Esophagus squamous epithelium (tissue), 5 donors: ENCODE results near the gene PHKA2. TPM values are rescaled to one million over a fixed set of nuclear protein-coding genes. Genes with fewer than 3 reads are reported as not detected.

ENCODE experiments used
- DNase-seq: peaks from one replicate; lab custom pipeline; 2025; lab: John Stamatoyannopoulos, UW
- H3K27ac ChIP-seq, 4 donors: fragments of 200-600 bp; sonication (generic); one replicate each; pipeline ENCODE4 v1.5.1; 2016 to 2019; ENCODE audit warnings: mild to moderate bottlenecking in 1 of 4
- H3K27me3 ChIP-seq, 4 donors: fragments of 200-600 bp; sonication (generic); 1 replicate in 3 of 4; 2 replicates in 1 of 4; pipeline versions ENCODE4 v1.5.1 to v1.6.0; 2017 to 2021; ENCODE audit warnings: antibody characterized with exemption in 1 of 4
- H3K36me3 ChIP-seq, 3 donors: fragments of 200-600 bp; sonication (generic); one replicate each; pipeline ENCODE4 v1.5.1; 2016 to 2019
- H3K4me1 ChIP-seq, 3 donors: fragments of 200-600 bp; sonication (generic); one replicate each; pipeline ENCODE4 v1.5.1; 2017 to 2019
- H3K4me3 ChIP-seq, 4 donors: fragments of 200-600 bp; sonication (generic); 1 replicate in 3 of 4; 2 replicates in 1 of 4; pipeline ENCODE4 v1.5.1; 2016 to 2019; ENCODE audit warnings: mild to moderate bottlenecking in 2 of 4, moderate library complexity in 1 of 4
- H3K9me3 ChIP-seq, 3 donors: fragments of 200-600 bp; sonication (generic); one replicate each; pipeline ENCODE4 v1.5.1; 2016 to 2019
- CTCF ChIP-seq, 6 experiments: fragments of 450-650 bp in 4 of 6; fragments of 200-600 bp in 2 of 6; sonication (generic) in 2 of 6; IDR thresholded peaks; one replicate each; pipeline ENCODE4 v1.5.1; 2016 to 2019; ENCODE audit warnings: antibody characterized with exemption in 6 of 6, mild to moderate bottlenecking in 4 of 6, moderate library complexity in 4 of 6
- POLR2A ChIP-seq, 4 donors: fragments of 450-650 bp; IDR thresholded peaks; one replicate each; pipeline ENCODE4 v1.6.1; 2017; ENCODE audit warnings: antibody characterized with exemption in 4 of 4, mild to moderate bottlenecking in 4 of 4, moderate library complexity in 3 of 4
- WGBS, 2 donors: methylation state at CpG; one replicate each; pipeline ENCODE4 v1.1.5; 2018; 5-methylcytosine and 5-hydroxymethylcytosine counted together
- intact Hi-C: fragments of 100-400 bp; cut with DNase I; formaldehyde crosslinking; loops from one replicate; pipeline ENCODE4 v1.15.0; 2022
- total RNA-seq, 4 donors: library from RNA; depleted of rRNA; stranded (reverse); fragments of >200 nt; gene quantifications; one replicate each; pipeline ENCODE4 v1.1.0, GENCODE V29; 2016
- donor health status: DM: yes; HTN: yes; CAD: no.

Gene PHKA2
- total RNA-seq, 4 donors from 2014 or later = 10.1 to 21.2 (median 13.5) TPM

- no peak overlapping the region for H3K27ac ChIP-seq
- intact Hi-C loops = no loop called here
- H3K4me1 ChIP-seq = peaks cover 0 to 6% (median 0%) of the 10 kb centered on the region in 3 donors
- TF ChIP-seq POLR2A (IDR thresholded peaks at IDR 0.05) (no peak), CTCF (IDR thresholded peaks at IDR 0.05) (no peak)
- DNase-seq = no peak
- no peak overlapping the region for H3K4me3 ChIP-seq
- H3K9me3 ChIP-seq = no peaks in the 10 kb centered on the region
- H3K36me3 ChIP-seq = no peaks in the 10 kb centered on the region
- WGBS, 2 donors = 84 to 92% methylated on average over 3 to 7 of the region's 7 CpGs
- H3K27me3 ChIP-seq = no peaks in the 10 kb centered on the region
These were observed 8.9 kb downstream of the PHKA2 start for GRCh38 chrX:18974993-18975392.

GRCh38 chrX:18973527-18974192 lies 10.3 kb downstream of the PHKA2 start:
- H3K27me3 ChIP-seq = no peaks in the 10 kb centered on the region
- WGBS, 2 donors = 65 to 69% methylated on average over 7 of the region's 7 CpGs
- no peak overlapping the region for H3K4me3 ChIP-seq
- H3K4me1 ChIP-seq = peaks cover 0 to 6% (median 0%) of the 10 kb centered on the region in 3 donors
- no peak for TF ChIP-seq CTCF (IDR thresholded peaks at IDR 0.05)
- no peak for TF ChIP-seq POLR2A (IDR thresholded peaks at IDR 0.05)
- intact Hi-C loops = no loop called here
- no peak overlapping the region for H3K27ac ChIP-seq
- H3K36me3 ChIP-seq = no peaks in the 10 kb centered on the region
- H3K9me3 ChIP-seq = no peaks in the 10 kb centered on the region
- DNase-seq = no peak

GRCh38 chrX:18971506-18971905 lies 12.4 kb downstream of the PHKA2 start:
- no peaks in the 10 kb centered on the region for H3K27me3 ChIP-seq
- no peak for TF ChIP-seq POLR2A (IDR thresholded peaks at IDR 0.05)
- no peak for TF ChIP-seq CTCF (IDR thresholded peaks at IDR 0.05)
- H3K4me1 ChIP-seq = peaks cover 0 to 6% (median 0%) of the 10 kb centered on the region in 3 donors
- intact Hi-C loops = no loop called here
- no peaks in the 10 kb centered on the region for H3K36me3 ChIP-seq
- WGBS, 2 donors = 45 to 73% methylated on average over 2 of the region's 2 CpGs
- no peak overlapping the region for H3K27ac ChIP-seq
- no peak overlapping the region for H3K4me3 ChIP-seq
- no peaks in the 10 kb centered on the region for H3K9me3 ChIP-seq
- no peak for DNase-seq

- Histone ChIP-seq H3K27ac (no peak overlapping the region), H3K27me3 (no peaks in the 10 kb centered on the region), H3K4me3 (no peak overlapping the region), H3K36me3 (no peaks in the 10 kb centered on the region), H3K9me3 (no peaks in the 10 kb centered on the region), H3K4me1 (peaks cover 0 to 6% (median 0%) of the 10 kb centered on the region in 3 donors)
- no peak for TF ChIP-seq CTCF (IDR thresholded peaks at IDR 0.05)
- TF ChIP-seq POLR2A (IDR thresholded peaks at IDR 0.05) = no peak
- DNase-seq = no peak
- intact Hi-C loops = no loop called here
These were observed 13.4 kb downstream of the PHKA2 start for GRCh38 chrX:18970465-18970864.

- no peak for DNase-seq
- WGBS, 2 donors = 58 to 92% methylated on average over 5 of the region's 5 CpGs
- TF ChIP-seq POLR2A (IDR thresholded peaks at IDR 0.05) (no peak), CTCF (IDR thresholded peaks at IDR 0.05) (no peak)
These were observed 17.3 kb downstream of the PHKA2 start for GRCh38 chrX:18966624-18967023.

More at GRCh38 chrX:18966624-18967023, 17.3 kb downstream of the PHKA2 start:
- no peaks in the 10 kb centered on the region for H3K36me3 ChIP-seq
- H3K4me1 ChIP-seq = peaks cover 0 to 16% (median 0%) of the 10 kb centered on the region in 3 donors
- no peak overlapping the region for H3K27ac ChIP-seq
- H3K27me3 ChIP-seq = no peaks in the 10 kb centered on the region
- intact Hi-C loops = no loop called here
- H3K4me3 ChIP-seq = no peak overlapping the region
- no peaks in the 10 kb centered on the region for H3K9me3 ChIP-seq
